Gastrocnemius medialis (tissue), 4 donors: Measurements from ENCODE around the gene DPP3. TPM values are rescaled to one million over a fixed set of nuclear protein-coding genes. Genes with fewer than 3 reads are reported as not detected.

Source experiments
- ATAC-seq, 2 donors: fragments of 150-250 bp; one replicate each; pipeline ENCODE4 v1.9.1; 2016
- DNase-seq, 2 donors: peaks; one replicate each; pipeline ENCODE4 v3.0.0-alpha.2; 2019
- H3K27ac ChIP-seq, 4 donors: fragments of 200-600 bp; sonication (generic); 1 replicate in 1 of 4; 2 replicates in 3 of 4; pipeline ENCODE4 v1.5.1; 2016 to 2018; ENCODE audit warnings: mild to moderate bottlenecking in 2 of 4, moderate library complexity in 1 of 4
- H3K27me3 ChIP-seq, 3 donors: fragments of 200-600 bp; sonication (generic) in 2 of 3; 1 replicate in 1 of 3; 2 replicates in 2 of 3; pipeline versions ENCODE4 v1.5.1 to v1.6.0; 2016 to 2019; ENCODE audit warnings: mild to moderate bottlenecking in 1 of 3, moderate library complexity in 1 of 3
- H3K36me3 ChIP-seq, 2 donors: fragments of 200-600 bp; sonication (generic) in 1 of 2; one replicate each; pipeline ENCODE4 v1.5.1; 2017 to 2018
- H3K4me1 ChIP-seq, 2 donors: fragments of 200-600 bp; sonication (generic) in 1 of 2; one replicate each; pipeline ENCODE4 v1.5.1; 2016 to 2017; ENCODE audit warnings: mild to moderate bottlenecking in 2 of 2
- H3K4me3 ChIP-seq, 4 donors: fragments of 200-600 bp; sonication (generic) in 3 of 4; 1 replicate in 1 of 4; 2 replicates in 3 of 4; pipeline ENCODE4 v1.5.1; 2016 to 2019; ENCODE audit warnings: mild to moderate bottlenecking in 2 of 4
- H3K9me3 ChIP-seq, 3 donors: fragments of 200-600 bp; sonication (generic) in 2 of 3; 1 replicate in 1 of 3; 2 replicates in 2 of 3; pipeline ENCODE4 v1.5.1; 2016 to 2019
- POLR2A ChIP-seq, 2 donors: fragments of 450-650 bp; IDR thresholded peaks; one replicate each; pipeline ENCODE4 v1.6.1; 2017; ENCODE audit warnings: antibody characterized with exemption in 2 of 2, mild to moderate bottlenecking in 2 of 2, moderate library complexity in 2 of 2
- in situ Hi-C, 4 donors: fragments of 200-750 bp; cut with MboI; loops; one replicate each; pipeline versions ENCODE4 v1.15.0 to v1.8.0; 2017; ENCODE audit warnings: low sequenced_read_pairs in 4 of 4
- intact Hi-C: fragments of 100-400 bp; cut with DNase I; formaldehyde crosslinking; loops from one replicate; pipeline ENCODE4 v1.15.1; 2023; ENCODE audit warnings: low total_unique reads
- total RNA-seq, 4 donors: library from RNA; depleted of rRNA; stranded (reverse); fragments of >200 nt; gene quantifications; one replicate each; pipeline versions ENCODE4 v1.1.0 to v1.2.3, GENCODE V29; 2016
- TF ChIP-seq, protein P1 (sequence below), 5 experiments: fragments of 450-650 bp in 3 of 5; fragments of 200-600 bp in 2 of 5; sonication (generic) in 2 of 5; IDR thresholded peaks in 4 of 5; conservative IDR thresholded peaks in 1 of 5; 1 replicate in 4 of 5; 2 replicates in 1 of 5; pipeline ENCODE4 v1.5.1; 2016 to 2019; ENCODE audit warnings: antibody characterized with exemption in 5 of 5, mild to moderate bottlenecking in 3 of 5, moderate library complexity in 3 of 5

The DPP3 gene
- total RNA-seq, 4 donors from 2014 or later, result 28.5 to 58.5 (median 37.4) TPM

DNA sequence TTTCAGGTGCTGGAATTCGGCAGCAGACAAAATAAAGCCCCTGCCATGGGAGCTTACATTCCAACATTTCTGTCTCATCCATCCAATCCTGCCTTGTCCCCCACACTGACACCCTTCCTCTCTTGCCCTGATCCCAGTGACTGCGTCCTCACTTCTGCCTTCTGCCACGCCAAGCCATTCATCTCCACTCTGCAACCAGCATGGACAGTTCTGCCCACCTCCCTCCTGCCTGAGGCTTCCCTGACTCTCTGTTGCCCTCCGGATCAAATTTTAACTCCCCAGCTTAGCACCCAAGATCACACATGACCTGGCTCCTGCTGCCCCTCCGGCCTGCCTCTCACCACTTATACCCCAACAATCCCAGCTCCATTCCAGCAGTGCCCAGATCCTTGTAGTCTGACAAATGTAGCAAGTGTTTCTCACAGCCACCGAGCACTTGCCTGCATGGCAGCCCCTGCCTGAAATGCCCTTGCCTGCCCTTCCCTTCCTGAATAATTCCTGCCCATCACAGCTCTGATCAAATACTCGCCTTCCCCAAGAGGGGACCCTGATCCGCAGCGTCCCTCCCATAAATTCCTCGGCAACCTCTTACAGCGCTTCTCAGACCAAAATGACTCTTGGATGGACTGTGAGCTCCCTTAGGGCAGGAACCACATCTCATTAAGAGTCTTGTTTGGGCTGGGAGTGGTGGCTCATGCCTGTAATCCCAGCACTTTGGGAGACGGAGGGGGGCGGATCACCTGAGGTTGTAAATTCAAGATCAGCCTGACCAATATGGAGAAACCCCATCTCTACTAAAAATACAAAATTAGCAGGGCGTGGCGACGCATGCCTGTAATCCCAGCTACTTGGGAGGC is 68.8 kb downstream of the DPP3 start:
- in situ Hi-C loops (no loop called here), intact Hi-C loops (loop anchor here (2.0 kb wide), 1 partner anchor 68 kb away; the partner anchor contains the start of gene RBM14)
- H3K27me3 ChIP-seq, result no peaks in the 10 kb centered on the region
- peak overlapping the region in 3 of 4 donors; percentile 79 to 94 (median 88) for H3K27ac ChIP-seq
- H3K36me3 ChIP-seq, result no peaks in the 10 kb centered on the region
- DNase-seq, result no peak
- TF ChIP-seq POLR2A (IDR thresholded peaks at IDR 0.05), result no peak
- TF ChIP-seq, protein P1, sequence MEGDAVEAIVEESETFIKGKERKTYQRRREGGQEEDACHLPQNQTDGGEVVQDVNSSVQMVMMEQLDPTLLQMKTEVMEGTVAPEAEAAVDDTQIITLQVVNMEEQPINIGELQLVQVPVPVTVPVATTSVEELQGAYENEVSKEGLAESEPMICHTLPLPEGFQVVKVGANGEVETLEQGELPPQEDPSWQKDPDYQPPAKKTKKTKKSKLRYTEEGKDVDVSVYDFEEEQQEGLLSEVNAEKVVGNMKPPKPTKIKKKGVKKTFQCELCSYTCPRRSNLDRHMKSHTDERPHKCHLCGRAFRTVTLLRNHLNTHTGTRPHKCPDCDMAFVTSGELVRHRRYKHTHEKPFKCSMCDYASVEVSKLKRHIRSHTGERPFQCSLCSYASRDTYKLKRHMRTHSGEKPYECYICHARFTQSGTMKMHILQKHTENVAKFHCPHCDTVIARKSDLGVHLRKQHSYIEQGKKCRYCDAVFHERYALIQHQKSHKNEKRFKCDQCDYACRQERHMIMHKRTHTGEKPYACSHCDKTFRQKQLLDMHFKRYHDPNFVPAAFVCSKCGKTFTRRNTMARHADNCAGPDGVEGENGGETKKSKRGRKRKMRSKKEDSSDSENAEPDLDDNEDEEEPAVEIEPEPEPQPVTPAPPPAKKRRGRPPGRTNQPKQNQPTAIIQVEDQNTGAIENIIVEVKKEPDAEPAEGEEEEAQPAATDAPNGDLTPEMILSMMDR (IDR thresholded peaks at IDR 0.05 in 4 of 5, conservative IDR thresholded peaks at IDR 0.05 in 1 of 5), result no peak
- H3K4me3 ChIP-seq, result no peak overlapping the region
- H3K9me3 ChIP-seq, result no peaks in the 10 kb centered on the region
- no peak for ATAC-seq
- peaks cover 25 to 36% of the 10 kb centered on the region in 2 donors for H3K4me1 ChIP-seq

DNA sequence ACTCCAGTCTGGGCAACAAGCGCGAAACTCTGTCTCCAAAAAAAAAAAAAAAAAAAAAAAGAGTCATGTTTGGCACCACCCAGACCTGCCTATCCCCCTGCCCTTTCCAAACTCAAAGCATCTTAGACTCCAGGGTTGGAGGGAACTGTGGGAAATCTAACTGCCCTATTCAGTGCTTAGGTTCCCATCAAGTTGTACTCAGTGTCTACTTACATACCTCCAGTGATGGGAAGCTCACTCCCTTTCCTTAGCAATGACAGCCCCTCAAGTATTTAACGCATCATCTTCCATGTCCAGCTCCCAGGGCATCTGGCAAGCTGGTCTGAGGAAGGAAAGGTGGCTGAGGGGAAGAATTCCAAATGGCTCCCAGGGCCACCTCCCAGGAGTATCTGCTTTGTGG is 69.5 kb downstream of the DPP3 start:
- Histone ChIP-seq H3K27me3 (no peaks in the 10 kb centered on the region), H3K9me3 (no peaks in the 10 kb centered on the region), H3K27ac (peak overlapping the region in 1 of 4 donors; percentile 94), H3K4me1 (peaks cover 25 to 35% of the 10 kb centered on the region in 2 donors), H3K4me3 (no peak overlapping the region), H3K36me3 (no peaks in the 10 kb centered on the region)
- DNase-seq, result no peak
- in situ Hi-C loops, result no loop called here
- intact Hi-C loops, result loop anchor here (2.0 kb wide), 1 partner anchor 67 kb away; the partner anchor contains the start of gene RBM14
- no peak for ATAC-seq
- TF ChIP-seq, protein P1 (IDR thresholded peaks at IDR 0.05 in 4 of 5, conservative IDR thresholded peaks at IDR 0.05 in 1 of 5), result no peak
- no peak for TF ChIP-seq POLR2A (IDR thresholded peaks at IDR 0.05)

DNA sequence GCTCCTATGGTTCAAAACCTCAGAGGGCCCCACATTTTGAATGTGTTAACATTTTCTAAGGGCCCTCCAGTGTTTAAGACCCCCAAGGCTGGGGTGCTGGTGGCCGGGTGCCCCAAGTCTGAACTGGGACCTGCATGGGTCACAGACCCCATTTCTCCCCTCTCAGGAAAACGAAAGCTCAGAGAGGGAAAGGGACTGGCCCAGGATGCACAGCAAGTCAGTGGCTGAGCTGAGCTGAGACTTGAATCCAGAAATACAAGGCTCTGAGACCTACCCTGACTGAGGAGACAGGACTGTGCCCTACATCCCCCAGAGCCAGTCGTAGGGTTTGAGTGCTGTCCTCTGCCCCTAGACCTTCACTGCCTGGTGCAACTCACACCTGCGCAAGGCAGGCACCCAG is 70.7 kb downstream of the DPP3 start:
- no peak overlapping the region for H3K4me3 ChIP-seq
- DNase-seq (no peak), ATAC-seq (no peak)
- TF ChIP-seq POLR2A (IDR thresholded peaks at IDR 0.05), result no peak
- no peaks in the 10 kb centered on the region for H3K27me3 ChIP-seq
- in situ Hi-C loops (no loop called here), intact Hi-C loops (no loop called here)
- H3K4me1 ChIP-seq, result peaks cover 18 to 28% of the 10 kb centered on the region in 2 donors
- H3K36me3 ChIP-seq, result no peaks in the 10 kb centered on the region
- peak overlapping the region in 2 of 4 donors; percentile 44 to 94 for H3K27ac ChIP-seq
- H3K9me3 ChIP-seq, result no peaks in the 10 kb centered on the region

DNA sequence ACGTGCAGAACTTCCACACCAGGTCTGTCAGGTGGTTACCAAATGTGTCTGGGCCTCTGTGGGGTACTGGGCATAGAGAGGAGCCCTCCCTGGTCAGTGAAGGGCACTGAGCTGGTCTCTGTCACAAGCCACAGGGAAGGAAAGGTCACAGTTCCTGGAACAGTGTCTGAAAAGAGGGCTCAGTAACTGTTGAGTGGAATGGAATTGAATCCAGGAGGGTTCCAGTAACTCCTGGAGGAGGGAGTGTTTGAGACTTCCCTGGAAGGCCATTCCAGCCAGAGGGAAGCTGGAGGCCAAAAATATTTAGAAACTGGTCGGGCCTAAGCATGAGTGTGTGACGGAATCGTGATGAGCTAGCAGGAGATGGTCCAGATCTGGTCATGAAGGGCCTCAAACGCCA is 74.4 kb downstream of the DPP3 start:
- Histone ChIP-seq H3K36me3 (no peaks in the 10 kb centered on the region), H3K27ac (peak overlapping the region in 1 of 4 donors; percentile 44), H3K27me3 (peaks cover 0 to 6% (median 0%) of the 10 kb centered on the region in 3 donors), H3K9me3 (no peaks in the 10 kb centered on the region), H3K4me1 (peaks cover 6 to 10% of the 10 kb centered on the region in 2 donors), H3K4me3 (no peak overlapping the region)
- DNase-seq, result no peak
- ATAC-seq, result no peak
- in situ Hi-C loops (no loop called here), intact Hi-C loops (no loop called here)
- no peak for TF ChIP-seq POLR2A (IDR thresholded peaks at IDR 0.05)
- TF ChIP-seq, protein P1 (IDR thresholded peaks at IDR 0.05 in 4 of 5, conservative IDR thresholded peaks at IDR 0.05 in 1 of 5), result no peak

DNA sequence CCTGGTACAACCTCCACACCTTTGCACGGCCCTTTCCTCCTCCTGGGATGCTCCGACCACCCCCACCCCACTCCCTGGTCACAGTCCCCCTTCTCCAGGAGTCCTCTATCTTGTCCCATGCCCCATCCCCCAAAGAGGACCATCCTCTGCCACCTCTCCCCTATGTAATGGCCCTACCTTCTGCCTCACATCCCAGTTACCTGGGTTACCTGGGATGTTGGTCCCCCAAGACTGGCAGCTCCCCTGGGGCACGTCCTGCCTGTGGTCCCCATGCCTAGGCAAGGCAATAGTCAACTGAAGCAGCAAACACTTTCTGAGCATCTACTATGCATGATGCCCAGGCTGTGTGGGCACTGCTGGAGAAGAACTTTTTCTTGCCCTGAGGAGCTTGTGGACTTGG is 75.2 kb downstream of the DPP3 start:
- TF ChIP-seq, protein P1 (IDR thresholded peaks at IDR 0.05 in 4 of 5, conservative IDR thresholded peaks at IDR 0.05 in 1 of 5), result no peak
- TF ChIP-seq POLR2A (IDR thresholded peaks at IDR 0.05), result no peak
- in situ Hi-C loops (no loop called here), intact Hi-C loops (no loop called here)
- Histone ChIP-seq H3K9me3 (no peaks in the 10 kb centered on the region), H3K4me1 (peaks cover 6 to 10% of the 10 kb centered on the region in 2 donors), H3K27ac (no peak overlapping the region), H3K4me3 (no peak overlapping the region), H3K27me3 (peaks cover 0 to 6% (median 0%) of the 10 kb centered on the region in 3 donors), H3K36me3 (no peaks in the 10 kb centered on the region)
- DNase-seq (no peak), ATAC-seq (no peak)
